HG03354 (cell line): ENCODE data around the gene PCP4L1.

ENCODE experiments used
- ATAC-seq: cut with Tn5 transposase; IDR thresholded peaks from one replicate; pipeline ENCODE4 v1.9.1; 2021; ENCODE audit warnings: mild to moderate bottlenecking; ENCODE audit not compliant: unreplicated experiment, poor library complexity, severe bottlenecking

PCP4L1 gene

DNA sequence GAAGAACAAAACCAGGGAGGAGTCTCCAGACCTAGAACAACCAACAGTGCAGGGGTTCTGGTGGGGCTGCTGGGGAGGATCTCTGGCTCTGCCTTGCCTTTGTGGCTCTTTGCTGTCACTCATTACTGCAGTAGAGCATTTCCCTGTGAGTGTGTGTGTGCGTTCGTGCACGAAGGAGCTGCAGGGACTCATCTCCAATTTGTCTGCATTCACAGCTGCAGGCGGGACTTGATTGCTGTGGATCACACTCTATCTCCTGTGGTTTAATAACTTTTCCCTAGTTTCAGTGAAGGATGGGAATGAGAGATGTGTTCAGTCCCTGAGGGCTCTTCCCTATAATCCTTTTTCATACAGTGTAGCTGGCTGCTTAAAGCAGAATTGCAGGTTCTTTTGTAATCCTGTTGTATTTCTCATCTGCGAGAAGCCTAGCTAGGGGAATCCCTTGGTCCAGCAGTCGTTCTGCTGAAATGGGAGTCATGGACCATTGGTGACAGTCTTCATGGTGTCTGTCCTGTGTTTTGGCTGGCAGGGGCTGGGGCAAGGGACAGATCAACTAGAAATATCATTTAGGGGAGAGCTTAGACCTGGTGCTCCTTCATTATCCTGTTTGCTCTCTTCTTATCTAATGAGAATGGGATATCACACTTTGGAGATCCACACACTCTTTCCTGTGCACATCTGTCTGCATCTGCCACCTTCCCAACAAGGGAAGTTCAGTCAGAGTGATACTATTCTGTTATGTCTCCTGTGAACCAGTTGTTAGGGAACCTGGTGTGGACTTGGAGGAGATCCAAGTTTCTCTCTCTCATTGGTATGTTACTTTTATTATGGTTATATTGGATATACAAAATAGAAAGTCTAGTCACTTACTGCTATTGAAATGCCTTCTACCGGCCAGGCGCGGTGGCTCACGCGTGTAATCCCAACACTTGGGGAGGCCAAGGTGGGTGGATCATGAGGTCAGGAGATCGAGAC lies 3.0 kb downstream of the PCP4L1 start:
- ATAC-seq: no peak

DNA sequence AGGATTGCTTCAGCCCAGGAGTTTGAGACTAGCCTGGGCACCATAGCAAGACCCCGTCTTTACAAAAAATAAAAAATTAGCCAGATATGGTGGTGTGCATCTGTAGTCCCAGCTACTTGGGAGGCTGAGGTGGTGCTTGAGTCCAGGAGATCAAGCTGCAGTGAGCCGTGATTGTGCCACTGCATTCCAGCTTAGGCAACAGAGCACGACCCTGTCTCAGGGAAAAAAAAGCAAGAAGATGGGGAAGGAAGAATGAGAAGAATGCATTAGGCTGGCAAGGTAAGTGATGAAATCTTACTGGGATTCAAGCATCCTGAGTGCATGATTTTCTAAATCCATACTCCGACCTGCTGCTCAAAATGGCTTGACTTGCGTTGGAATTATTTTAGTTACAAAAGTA lies 6.8 kb downstream of the PCP4L1 start:
- no peak for ATAC-seq

DNA sequence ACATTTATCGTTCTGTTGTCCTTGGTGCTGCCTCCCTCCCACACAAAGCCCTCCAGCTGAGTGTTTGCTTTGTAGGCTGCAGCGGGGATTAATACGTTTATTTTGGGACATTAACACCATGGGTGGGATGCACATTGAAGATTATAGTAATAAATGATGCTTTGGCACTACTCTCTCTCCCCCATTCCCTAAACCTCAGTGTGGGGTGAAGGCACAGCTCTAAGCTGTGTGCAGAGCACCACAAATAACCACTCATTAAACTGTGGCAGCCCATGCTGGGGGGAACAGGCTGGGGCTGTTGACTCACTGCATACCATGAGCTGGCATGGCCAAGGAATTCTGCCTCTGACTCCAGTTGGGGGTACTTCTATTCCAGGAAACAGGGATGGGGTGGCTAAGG lies 7.7 kb downstream of the PCP4L1 start:
- ATAC-seq: no peak

DNA sequence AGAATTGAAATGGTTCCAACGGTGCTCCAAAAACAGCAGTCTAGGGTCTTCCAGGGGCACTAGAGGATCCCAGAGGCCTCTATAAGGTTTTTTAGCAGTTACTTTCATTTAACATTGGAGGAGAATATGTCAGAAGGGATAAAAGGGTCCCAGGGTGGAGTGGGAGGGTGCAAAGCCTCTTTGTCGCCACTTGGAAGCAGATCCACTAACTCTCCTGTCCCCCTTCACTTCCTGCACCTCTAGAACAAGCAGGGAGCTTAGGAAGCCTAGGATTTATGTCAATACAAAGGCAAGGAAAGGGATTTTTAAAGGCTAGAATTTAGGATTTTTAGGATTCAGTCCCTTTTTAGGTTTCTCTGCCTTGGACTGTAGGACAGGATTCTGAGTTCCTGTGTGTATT lies 8.3 kb downstream of the PCP4L1 start:
- no peak for ATAC-seq

DNA sequence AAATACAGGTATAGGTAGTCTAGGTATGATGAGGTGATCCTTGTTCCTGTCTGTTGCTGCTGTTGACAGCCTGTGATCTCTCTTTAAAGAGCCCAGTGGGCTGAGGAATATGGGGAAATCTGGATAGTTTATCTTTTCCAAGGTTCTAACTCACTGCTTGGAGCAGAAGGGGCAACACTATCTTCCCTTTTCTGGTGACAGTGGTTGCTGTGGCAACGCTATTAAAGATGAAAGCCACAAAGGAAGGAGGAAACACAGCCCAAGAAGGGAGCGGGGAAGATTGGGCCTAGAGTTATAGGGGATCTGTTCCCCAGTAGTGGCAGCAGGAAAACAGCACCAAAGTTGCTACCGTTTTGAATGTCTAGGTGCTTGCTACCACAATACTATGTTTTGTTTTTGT lies 8.8 kb downstream of the PCP4L1 start:
- ATAC-seq: no peak

DNA sequence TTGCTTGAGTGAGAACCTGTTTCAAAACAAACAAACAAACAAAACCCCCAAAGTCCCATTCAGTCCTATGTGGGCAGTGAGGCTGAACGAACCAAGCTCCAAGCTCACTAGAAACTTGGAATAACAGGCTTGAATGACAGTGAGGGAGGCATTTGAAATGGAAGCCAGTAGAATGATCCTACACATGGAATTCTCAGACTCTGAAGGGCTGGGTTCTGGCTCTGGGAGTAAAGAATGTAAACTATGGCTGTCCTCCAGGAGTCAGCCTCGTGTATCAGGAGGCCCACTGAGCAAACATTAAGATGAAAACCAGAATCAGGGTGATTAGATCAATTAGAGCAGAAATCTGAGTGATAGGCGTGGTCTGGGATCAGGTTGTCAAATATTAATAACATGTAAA lies 14.9 kb downstream of the PCP4L1 start:
- no peak for ATAC-seq

DNA sequence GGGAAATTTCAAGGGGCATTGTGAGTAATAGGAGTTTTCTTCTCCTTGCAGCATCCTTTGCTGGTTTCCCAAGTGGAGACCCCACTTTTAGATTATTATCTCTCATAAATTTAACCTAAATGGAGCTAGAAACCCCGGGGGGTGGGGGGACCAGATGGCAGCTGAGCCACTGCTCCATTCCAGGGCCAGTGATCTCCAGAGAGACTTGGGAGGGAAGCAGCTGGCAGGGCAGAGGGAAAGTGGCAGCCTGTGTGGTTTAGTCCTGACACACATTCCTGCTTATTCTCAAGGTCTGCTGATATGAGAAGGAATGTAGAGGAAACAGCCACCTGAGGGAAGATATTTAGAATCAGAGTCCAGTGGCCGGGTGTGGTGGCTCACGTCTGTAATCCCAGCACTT lies 16.3 kb downstream of the PCP4L1 start:
- ATAC-seq: no peak

DNA sequence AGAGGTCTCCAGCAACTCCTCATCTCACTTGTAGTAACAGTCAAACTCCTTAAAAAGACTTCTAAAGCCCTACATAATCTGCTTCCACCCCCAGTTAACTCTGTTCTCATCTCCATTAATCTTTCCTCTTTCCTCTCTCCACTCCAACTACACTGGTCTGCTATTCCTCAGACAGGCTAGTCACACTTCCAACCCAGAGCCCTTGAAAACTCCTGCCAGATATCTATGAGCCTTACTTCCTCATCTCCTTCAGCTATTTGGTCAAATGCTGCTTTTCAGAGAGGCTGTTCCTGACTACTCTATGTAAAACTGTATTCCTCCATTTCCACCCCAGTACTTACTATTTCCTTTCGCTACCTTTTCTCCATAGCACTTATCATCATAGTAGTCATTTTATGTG lies 24.4 kb downstream of the PCP4L1 start:
- no peak for ATAC-seq

DNA sequence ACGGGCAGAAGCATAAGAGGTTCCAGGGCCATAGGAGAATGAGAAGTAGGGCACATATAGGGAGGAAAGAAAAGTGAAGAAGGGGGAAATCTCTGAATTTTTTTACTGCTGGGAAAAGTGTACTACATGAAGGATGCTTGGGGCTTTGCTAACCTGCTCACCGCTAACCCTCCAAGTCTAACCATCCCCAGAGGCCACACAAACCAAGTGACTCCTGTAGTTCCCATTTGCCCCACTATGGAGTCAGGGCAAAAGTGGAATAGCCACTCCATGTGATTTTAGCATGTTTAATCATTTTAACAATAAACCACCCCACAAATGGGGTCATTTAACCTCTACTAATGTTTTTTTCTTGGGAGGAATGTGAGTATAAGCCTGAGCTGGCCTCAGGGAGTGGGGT lies 26.6 kb downstream of the PCP4L1 start:
- ATAC-seq: no peak

DNA sequence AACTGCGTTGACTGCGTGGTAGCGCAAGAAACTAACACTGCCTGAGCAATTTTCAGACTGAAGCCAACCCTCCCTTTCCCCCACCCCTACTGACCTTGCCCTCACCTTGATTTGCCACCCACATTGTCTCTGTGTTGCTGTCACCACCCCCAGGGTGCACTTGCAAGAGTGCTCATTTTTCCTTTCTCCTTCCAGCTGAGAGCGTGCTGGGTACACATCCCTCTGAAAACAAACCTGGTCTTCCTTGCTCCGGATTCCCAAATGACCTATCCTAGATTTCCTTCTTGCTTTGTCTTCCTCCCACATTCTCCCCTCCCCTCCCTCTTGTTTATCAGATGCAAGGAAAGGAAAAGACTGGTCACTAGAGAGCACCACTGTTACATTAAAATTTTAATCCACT lies 27.0 kb downstream of the PCP4L1 start:
- ATAC-seq: no peak

DNA sequence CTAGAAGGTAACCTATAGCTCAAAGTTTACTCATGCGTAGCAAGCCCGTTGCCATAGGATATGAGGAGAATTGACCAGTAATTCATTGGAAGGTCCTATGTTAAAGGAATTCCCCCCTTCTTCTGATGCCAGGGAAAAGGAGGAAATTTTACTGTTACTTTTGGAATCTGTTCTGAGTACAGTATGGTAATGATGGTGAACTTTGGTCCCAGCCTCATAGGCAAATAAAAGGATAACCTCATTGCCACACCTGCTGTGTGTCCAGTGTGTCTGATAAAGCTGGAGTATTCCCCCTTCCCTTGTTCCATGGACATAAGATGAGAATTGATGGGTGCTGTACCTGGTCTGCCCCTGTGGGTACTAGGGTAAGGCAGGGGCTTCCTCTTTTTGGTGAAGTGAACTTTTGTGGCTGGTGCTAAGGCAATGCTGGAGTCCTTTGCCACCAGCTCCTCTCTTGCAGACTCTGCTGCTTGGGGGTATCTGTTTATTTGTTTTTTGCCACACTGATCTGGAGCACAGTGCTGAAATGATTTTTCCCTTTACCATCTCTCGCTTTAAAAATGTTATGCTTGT lies 29.0 kb downstream of the PCP4L1 start:
- no peak for ATAC-seq

DNA sequence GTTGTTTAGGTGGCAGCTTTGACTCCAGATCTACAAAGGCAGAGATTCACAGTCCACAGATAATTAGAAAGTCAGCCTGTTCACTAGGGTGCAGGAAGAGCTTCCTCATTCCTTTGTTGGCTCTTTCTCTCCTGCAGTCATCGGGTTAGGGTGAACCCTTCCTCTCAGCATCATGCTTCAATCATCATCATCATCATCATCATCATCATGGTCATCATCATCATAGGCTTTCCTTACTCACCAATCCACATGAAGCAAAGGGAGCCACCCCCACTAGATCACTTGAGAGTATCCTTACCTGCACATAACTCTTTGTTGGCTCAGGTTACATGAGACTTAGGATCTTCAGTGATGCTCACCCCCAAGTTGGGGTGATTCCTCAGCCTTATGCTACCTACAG lies 32.2 kb downstream of the PCP4L1 start:
- no peak for ATAC-seq

DNA sequence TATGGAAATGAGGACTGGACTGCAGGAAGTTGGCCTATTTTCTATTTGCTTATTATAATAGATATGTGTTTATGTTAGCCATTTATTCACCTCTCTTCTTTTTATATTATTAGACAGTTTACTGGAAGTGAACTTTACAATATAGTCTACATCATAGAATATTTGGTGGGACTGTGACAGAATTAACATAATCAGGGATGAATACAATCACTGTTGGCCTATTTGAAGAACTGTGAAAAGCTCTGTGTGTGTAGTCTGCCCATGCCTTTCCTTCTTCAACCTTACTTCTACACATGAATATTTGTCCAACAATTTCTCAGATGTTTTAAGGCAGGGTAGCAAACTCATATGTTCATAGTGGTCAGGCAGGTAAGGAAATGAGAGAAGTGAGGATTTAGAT lies 38.9 kb downstream of the PCP4L1 start:
- no peak for ATAC-seq

DNA sequence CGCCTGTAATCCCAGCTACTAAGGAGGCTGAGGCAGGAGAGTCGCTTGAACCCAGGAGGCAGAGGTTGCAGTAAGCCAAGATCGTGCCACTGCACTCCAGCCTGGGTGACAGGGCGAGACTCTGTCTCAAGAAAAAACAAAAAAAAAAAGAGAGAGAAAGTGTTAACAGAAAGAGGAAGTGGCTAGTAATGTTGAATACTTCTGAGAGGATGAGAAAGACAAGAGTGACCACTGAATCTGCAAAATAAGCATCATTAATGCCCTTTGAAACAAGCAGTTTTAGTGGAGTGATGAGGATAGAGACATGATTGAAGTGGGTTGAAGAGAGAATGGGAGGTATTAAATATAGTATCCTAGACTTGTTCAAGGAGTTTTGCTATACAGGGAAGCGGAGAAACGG lies 39.6 kb downstream of the PCP4L1 start:
- ATAC-seq: no peak

DNA sequence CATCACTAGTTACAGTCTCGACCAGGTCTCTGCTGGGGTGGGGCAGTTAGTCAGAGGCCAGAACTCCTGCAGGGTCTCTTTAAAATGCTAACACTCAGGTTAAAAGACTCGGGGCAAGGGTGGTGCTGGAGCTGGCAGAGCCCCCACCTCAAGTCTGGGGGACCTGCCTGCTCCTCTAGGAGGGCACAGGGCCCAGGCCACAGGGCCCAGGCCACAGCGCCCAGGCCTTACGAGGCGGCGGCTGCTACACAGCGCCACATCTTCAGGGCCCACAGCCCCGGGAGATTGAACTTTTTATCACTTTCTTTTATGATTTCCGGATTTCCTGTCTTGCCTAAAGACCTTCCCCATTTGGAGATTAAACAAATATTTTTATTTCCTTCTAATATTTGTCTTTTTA lies 40.8 kb downstream of the PCP4L1 start:
- no peak for ATAC-seq

DNA sequence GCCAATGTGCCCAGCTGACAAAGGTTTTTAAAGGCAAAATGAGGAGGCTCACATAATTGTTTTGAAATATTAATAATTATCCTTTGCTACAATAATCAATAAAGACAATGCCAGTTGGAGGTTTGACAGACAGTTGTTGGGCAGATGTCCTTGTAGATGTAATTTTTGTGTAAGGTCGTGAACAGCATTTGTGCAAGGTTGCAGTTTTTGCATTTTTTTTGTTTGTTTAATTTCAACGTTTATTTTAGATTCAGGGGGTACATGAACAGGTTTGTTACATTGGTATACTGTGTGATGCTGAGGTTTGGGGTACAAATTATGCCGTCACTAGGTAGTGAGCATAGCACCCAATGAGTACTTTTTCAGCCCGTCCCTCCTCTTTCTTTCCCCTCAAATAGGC lies 41.9 kb downstream of the PCP4L1 start:
- no peak for ATAC-seq

DNA sequence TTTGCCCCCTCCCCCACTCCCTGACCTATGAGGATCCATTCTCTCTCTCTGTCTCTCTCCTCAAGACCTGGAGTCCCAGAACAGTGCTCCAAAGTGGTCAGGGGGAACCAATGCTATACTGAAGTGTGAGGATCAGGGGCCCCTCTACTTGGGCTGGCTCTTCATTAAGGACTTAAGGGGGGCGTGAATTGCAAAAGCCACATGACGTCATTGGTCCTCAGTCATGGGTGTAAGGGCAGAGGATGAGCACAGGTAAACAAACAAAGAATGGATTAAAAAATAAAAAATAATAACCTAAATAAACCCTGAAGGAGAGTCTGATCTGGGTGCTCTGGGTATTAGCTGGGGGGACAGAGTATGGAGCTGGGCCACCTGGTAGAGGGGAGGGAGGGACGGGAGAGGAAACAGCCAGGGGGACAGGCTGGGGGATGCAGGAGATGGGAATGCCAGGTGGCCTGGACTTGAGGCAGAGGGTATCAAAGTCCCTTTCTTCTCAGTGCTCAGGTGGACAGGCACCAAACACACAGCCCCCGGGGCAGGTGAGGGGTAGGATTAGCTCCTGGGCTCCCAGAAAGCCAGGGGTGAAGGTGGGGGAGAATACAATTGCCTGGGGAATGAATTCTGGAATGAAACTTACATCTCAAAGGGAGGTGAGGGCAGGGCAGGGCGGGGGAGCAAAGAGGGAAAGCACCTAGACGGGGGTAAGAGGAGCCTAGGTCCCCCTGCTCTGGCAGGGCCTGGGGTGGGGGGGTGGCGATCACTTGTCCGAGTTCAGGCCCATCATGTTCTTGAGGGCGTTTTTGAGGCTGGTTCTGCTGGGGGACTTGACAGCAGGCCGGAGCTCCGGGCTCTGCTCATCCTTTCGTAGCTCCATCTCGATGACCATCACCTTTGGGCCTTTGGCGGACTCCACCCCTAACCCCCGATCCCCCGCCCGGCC lies 46.7 kb downstream of the PCP4L1 start:
- peak; percentile 5 for ATAC-seq

DNA sequence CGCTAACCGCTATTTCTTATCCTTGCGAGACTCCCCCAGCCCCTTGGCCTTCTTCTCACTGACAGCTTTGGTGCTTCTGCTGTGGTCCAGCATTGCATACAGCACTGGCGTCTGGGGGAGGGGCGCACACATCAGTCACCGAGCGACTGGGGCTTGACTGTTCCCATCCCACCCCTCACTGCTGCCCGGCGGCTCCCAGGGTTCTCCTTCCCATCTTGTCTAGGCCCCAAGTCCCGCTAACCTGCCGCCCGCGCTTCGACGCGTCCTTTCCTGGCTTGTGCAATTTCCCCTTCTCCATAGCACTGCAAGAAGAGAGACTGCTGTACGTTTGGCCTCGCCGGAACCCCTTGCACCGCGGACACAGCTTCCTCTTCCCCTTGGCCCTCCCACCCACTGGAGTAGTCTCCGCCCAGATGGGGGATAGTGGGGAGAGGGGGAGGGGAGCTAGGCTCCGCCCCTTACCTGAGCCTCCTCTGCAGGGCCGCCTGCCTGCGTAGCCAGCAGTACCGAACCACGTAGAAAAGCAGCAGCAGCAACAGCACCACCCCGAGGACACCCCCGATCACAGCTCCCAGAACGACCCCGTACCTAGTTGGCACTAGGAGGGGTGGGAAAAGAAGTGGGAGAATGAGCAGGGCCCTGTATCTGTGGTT lies 47.4 kb downstream of the PCP4L1 start:
- peak; percentile 70 for ATAC-seq

DNA sequence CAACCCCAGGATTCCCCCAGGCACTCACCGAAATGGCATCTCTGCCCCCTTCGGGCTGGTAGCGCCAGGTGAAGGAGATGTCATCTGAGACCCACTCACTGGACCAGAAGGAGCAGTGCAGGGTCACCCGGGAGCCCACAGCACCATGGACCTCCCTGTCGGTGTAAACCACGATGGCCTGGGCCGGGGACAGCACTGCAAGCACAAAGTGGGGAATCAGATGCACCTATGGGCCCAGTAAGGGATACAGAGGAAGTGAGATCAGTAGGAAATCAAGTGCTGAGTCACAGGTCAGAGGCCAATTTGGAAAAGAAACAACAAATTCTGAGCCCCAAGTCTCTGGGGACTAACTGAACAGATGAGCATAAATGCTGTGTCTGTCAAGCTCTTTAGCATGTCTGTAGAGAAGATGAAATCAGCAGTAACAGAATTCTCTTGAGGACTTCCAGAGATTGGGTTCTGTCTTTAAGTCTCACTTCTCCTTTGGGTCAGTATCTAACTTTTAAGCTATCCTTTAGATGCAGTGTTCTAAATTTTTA lies 48.8 kb downstream of the PCP4L1 start:
- no peak for ATAC-seq
